ENCODE data around the gene PHF24. TPM values are rescaled to one million over a fixed set of nuclear protein-coding genes. Genes with fewer than 3 reads are reported as not detected.
"Not testable (repeated sequence)": the region's sequence is repeated elsewhere in the genome, so short reads cannot be mapped to it uniquely, and the experiment has no call there.

PHF24 gene
- total RNA-seq, 1 donor = under 0.01 TPM

DNA sequence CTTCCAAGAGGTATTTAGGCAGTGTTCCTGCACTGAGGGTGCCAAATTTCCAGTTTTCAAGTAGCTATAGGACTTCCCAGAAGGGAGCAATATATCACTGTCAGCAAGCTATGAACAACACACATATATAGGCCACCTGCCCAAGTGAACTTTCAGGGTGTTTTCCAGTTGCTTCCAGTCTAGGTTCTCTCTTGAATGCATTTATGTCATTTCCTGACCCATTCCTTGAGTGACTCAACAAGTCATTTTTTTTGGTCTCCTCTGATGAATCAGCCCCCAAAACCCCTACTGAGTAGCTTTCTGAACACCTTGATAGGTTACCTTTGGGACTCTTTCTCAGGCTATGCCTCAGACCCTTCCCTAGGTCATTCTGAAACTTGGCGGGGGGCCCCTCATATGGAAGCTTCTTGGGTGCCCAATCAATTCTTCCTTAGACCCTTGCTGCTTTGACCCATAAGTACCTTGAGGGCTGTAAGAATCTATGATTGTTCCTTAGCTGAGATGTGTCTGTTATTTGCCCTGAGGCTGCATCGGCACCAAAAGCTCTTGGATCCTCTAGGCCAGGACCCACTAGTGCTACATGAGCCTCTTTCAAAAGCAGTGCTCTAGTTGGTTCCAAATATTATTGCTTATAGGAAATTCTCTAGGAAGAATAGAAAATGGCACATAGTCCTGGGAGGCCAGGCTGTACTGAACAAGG is 43.9 kb downstream of the PHF24 start:
- DNase-seq (ENCODE audit: low read depth) = peak; percentile 52
- TF ChIP-seq, protein P1, sequence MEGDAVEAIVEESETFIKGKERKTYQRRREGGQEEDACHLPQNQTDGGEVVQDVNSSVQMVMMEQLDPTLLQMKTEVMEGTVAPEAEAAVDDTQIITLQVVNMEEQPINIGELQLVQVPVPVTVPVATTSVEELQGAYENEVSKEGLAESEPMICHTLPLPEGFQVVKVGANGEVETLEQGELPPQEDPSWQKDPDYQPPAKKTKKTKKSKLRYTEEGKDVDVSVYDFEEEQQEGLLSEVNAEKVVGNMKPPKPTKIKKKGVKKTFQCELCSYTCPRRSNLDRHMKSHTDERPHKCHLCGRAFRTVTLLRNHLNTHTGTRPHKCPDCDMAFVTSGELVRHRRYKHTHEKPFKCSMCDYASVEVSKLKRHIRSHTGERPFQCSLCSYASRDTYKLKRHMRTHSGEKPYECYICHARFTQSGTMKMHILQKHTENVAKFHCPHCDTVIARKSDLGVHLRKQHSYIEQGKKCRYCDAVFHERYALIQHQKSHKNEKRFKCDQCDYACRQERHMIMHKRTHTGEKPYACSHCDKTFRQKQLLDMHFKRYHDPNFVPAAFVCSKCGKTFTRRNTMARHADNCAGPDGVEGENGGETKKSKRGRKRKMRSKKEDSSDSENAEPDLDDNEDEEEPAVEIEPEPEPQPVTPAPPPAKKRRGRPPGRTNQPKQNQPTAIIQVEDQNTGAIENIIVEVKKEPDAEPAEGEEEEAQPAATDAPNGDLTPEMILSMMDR (IDR thresholded peaks at IDR 0.05; ENCODE audit: insufficient read depth, low read length) = no peak
- H3K4me3 ChIP-seq (ENCODE audit: low read depth, low read length) = no peak overlapping the region

GRCh38 chr9:35002623-35003022 is 44.5 kb downstream of the PHF24 start:
- TF ChIP-seq, protein P1 (IDR thresholded peaks at IDR 0.05; ENCODE audit: insufficient read depth, low read length) = no peak

DNA sequence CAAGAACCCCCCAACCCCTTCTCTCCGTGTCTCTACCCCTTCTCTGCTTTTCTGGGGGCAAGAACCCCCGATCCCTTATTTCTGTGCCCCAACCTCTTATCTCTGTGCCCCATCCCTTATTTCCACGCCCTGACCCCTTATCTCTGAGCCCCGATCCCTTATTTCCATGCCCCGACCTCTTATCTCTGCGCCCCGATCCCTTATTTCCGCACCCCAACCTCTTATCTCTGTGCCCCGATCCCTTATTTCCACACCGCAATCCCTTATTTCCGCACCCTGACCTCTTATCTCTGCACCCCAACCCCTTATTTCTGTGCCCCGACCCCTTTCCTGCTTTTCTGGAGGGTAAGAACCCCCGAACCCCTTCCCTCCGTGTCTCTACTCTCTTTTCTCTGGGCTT is 46.2 kb downstream of the PHF24 start:
- not testable (repeated sequence) for H3K4me3 ChIP-seq (ENCODE audit: low read depth, low read length); DNase-seq (ENCODE audit: low read depth)

More at GRCh38 chr9:35002623-35003022, 44.5 kb downstream of the PHF24 start:
- no peak for DNase-seq (ENCODE audit: low read depth)
- H3K4me3 ChIP-seq (ENCODE audit: low read depth, low read length) = no peak overlapping the region

- TF ChIP-seq, protein P1 (IDR thresholded peaks at IDR 0.05; ENCODE audit: insufficient read depth, low read length) = no peak
- H3K4me3 ChIP-seq (ENCODE audit: low read depth, low read length) = no peak overlapping the region
- no peak for DNase-seq (ENCODE audit: low read depth)
These were observed 52.4 kb downstream of the PHF24 start for GRCh38 chr9:35010351-35010958.

DNA sequence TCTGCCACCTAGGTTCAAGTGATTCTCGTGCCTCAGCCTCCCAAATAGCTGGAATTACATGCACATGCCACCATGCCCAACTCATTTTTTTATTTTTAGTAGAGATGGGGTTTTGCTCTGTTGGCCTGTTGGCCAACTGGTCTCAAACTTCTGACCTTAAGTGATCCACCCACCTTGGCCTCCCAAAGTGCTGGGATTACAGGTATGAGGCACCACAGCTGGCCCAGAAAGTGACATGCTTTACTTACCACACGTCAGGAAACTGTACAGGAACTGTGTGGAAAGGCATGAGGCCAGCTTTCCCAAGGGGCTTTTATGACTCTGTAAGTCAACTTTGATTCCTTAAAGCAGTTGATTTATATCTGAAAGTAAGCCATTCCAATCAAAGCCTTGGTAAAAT is 56.4 kb downstream of the PHF24 start:
- no peak for DNase-seq (ENCODE audit: low read depth)
- TF ChIP-seq, protein P1 (IDR thresholded peaks at IDR 0.05; ENCODE audit: insufficient read depth, low read length) = no peak
- no peak overlapping the region for H3K4me3 ChIP-seq (ENCODE audit: low read depth, low read length)

DNA sequence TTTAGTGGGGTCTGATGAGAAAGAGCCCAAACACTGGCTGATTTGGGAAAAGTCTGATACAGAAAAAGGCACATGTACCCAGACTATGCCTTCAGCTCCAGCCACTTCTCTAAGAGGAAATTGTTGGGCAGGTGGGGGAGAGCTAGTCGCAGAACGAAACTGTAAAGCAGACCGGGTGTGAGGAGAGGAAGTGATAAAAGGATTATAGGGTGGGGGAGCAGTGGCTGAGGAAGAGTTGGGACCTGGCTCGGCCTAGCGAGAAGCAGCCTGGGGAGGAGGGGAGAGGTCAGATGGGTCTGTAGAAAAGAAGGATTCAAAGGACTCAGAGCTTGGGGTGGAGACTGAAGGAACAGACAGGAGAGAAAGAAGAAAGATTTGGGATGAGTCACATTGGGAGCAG is 65.4 kb downstream of the PHF24 start:
- DNase-seq (ENCODE audit: low read depth); H3K4me3 ChIP-seq (ENCODE audit: low read depth, low read length): not testable (repeated sequence)

- H3K4me3 ChIP-seq (ENCODE audit: low read depth, low read length) = no peak overlapping the region
- TF ChIP-seq, protein P1 (IDR thresholded peaks at IDR 0.05; ENCODE audit: insufficient read depth, low read length) = no peak
- peak; percentile 23 for DNase-seq (ENCODE audit: low read depth)
These were observed 68.6 kb downstream of the PHF24 start for GRCh38 chr9:35026671-35027070.

DNA sequence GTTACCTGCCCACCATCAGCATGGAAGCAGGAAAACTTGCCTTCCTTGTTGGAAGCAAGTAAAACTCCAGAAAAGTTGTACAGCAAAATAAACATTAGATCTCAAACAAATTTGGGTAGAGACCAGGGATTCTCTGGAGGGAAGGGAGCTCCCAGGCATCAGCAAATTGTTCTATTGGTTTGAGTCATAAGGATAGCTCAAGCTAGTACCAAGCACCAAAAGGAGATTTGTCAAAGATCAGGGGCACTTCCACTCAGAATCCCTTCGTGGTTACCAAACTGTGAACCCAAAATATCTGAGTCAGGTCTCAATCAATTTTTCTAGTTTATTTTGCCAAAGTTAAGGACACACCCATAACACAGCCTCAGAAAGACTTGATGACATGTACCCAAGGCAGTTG is 69.3 kb downstream of the PHF24 start:
- TF ChIP-seq, protein P1 (IDR thresholded peaks at IDR 0.05; ENCODE audit: insufficient read depth, low read length) = no peak
- no peak for DNase-seq (ENCODE audit: low read depth)
- H3K4me3 ChIP-seq (ENCODE audit: low read depth, low read length) = no peak overlapping the region
